Right renal pelvis (tissue), 4 donors: ENCODE measurements around the gene CDH13. TPM values are rescaled to one million over a fixed set of nuclear protein-coding genes. Genes with fewer than 3 reads are reported as not detected.

Experiments used
- DNase-seq, 4 donors: peaks; one replicate each; pipeline ENCODE4 v3.0.0-alpha.2; 2013; ENCODE audit warnings: low read depth in 4 of 4, low spot score in 3 of 4, missing footprints in 1 of 4
- polyA plus RNA-seq, 4 donors: library from polyadenylated mRNA; unstranded; fragments of 120-200 nt; gene quantifications; one replicate each; pipeline ENCODE4 v1.2.1, GENCODE V29; 2013; ENCODE audit not compliant: insufficient read length in 4 of 4

Gene CDH13
- polyA plus RNA-seq, 4 donors, result 10.1 to 16.5 (median 13.4) TPM

DNA sequence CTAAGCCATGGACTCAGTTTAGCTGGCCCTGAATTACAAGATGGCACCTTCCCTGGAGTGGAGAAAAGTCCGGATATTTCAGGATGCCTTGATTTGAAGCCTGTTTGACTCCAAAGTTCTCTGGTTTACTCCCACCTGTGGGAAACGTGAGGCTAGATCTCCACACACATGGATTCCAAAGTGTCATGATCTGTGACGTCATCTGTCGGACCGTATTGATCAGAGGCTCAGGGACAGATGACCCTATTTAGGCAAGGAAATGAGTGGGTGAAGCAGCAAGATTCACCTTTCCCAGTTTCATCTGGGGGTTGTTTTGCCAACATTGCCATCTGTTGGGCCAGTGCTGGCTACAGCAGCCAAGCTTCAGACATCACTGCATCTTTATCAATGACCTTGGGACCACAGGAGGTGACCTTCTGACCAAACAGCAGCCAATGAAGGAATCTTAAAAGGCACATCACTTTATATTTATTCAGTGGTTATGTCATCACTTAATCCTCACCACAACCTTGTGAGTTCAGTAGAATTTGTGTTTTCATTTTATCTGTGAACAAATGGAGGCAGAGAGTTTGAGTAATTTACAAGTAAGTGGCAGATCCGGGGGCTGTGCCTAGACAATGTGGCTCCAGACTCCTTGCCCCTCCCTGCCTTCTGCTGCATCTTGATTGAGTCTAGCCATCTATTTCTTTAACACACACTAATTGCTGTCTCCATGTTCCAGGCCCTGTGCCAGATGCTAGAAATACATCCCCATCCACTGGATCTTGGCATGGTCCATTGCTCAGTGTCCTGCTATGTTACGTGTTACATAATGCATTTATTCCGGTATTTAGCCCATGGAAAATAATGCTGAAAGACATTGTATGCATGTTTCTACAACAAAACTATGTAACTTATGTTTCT, 1.5 kb upstream of the CDH13 start:
- no peak for DNase-seq

DNA sequence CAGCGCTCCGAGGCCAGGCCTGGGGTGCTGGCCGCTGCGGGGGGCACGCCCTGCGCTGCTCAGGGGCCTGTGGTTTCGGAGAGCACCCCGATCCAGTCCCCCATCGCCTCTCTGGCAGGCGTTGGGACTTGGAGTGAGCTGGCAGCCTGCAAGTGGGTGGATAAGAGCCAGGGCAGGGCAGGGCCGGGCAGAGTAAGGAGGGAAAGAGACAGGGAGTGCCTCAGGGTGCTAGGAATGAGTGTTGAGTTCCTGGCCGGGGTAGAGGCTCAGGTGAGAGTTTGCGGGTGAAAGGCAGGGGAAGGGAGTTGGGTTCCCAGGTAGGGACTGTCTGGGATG, 1.3 kb downstream of the CDH13 start:
- DNase-seq, result no peak

GRCh38 chr16:82628711-82629110, 1.9 kb downstream of the CDH13 start:
- no peak for DNase-seq

DNA sequence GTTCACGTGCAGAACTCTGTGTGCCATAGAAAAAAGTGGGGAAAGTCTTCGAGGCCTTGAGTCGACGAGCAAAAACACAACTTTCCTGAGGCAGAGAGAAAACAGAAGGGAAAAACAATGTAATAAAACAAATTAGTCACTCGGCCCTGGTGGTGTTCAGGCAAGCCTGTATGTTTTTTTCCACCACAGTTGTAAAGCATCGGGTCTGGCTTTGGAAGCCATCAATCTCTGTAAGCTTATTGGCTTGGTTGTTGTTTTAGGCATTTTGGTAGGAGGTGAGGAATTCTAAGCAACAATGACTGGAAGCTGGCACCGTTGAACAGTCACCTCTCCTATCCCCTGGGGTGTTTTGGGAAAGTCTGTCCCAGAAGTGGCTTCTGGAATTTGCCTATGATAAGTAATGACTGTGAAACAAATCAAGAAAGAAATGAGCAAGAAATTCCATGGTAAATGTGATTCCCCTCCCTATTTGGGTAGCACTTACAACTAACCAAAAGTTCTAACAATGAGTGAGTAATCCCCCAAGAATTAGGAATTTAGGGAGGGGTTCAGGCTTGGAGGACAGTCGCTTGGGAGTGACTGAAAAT, 2.8 kb downstream of the CDH13 start:
- DNase-seq, result no peak

GRCh38 chr16:82630219-82630618, 3.5 kb downstream of the CDH13 start:
- DNase-seq, result no peak

- DNase-seq, result no peak
Observed at GRCh38 chr16:82630688-82631087, 3.9 kb downstream of the CDH13 start.

- no peak for DNase-seq
Observed at GRCh38 chr16:82631701-82632685, 5.2 kb downstream of the CDH13 start.

GRCh38 chr16:82633964-82634600, 7.3 kb downstream of the CDH13 start:
- DNase-seq, result no peak

DNA sequence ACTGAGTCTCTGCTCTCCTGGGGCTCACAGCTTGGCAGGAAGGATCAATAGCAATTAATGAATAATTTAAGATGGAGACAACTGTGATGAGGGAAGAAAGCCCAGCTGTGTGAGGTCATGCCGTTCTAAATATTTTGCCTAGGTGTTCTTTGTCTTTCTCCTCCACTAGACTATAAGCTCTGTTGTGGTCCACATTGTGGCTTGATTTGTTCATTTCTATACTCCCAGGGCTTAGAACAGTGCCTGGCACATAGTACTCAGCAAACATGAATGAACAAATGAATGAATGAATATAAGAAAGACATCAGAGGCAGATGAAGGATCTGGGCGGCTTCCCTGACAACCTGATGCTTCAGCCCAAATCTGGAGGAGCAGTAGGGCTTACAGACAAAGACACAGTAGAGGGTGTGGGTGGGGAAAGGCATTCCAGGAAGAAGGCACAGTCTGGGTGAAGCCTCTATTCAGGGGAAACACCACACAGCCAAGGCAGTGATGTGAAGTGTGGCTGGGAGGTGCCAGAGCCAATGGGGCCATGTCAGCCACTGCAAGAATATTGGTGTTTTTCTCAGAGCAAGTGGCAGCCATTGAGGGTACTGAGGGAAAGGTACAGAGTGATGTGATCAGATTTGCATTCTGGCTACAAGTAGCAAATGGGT, 8.3 kb downstream of the CDH13 start:
- no peak for DNase-seq

DNA sequence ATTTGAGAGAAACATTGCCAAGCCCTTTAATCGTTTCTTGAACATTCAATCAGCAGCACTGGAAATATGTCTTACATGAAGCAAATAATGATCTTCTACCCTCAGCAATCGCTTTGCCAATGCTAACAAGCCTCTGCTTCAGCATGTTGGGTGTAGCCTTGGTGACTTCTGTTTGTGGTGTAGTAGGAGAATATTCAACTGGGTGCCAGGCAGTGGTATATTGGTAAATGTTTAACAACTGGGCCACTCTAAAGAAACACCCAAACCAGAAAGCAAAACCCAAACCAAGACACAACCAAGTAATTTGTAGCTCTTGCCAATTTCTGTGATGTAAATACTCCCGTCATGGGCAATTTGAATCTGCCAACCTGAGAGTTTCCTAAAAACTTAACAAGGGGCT, 9.7 kb downstream of the CDH13 start:
- no peak for DNase-seq

GRCh38 chr16:82636958-82637357, 10.2 kb downstream of the CDH13 start:
- no peak for DNase-seq

DNA sequence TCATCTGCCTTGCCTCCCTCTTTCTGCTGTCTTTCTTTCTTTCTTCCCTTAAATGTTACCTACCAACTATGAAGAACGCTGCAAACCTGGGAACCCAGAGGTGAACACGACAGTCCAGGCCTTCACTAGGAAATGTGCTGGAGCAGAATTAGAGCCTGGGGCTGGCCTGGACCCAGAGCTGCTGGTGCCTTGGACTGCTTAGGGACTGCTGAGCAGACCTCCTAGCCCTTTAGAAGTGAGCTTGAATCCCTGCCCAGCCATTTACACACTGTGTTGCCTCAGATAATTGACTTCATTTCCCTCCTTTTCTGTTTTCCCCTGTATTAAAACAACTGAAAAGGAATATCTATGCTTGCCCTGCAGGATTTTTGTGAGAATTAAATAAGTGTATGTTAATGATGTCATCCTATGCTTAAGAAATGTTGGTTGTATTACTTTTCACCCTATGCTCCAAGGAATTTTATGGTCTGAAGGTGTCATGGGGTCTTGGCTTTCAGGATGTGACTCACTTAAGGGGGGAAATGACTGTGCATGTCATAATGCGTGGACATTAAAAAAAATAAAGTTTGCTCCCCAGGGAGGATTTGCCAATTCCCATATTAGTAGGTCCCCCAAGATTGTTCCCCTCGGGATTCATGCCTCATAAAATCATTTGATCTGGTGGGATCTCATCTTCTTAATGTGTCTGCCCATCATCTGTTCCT, 11.5 kb downstream of the CDH13 start:
- no peak for DNase-seq

DNA sequence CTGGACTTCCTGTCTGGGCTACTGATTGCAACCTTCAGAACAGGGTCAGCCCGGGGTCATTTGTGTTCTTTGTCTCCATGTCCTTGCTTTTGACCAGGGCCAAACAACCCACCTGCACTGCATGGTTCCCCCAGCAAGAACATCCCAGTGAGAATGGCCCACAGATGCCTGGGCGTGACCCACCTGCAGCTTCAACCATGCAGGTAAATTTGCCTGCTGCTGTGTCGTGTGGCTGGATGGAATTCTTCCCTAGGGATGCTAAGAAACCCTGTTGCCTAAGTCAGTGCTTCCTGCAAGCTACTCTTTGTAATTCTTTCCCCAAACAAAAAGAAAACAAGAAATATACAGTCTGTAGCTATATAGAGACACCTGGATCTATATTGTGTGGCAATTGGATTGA, 12.5 kb downstream of the CDH13 start:
- no peak for DNase-seq

DNA sequence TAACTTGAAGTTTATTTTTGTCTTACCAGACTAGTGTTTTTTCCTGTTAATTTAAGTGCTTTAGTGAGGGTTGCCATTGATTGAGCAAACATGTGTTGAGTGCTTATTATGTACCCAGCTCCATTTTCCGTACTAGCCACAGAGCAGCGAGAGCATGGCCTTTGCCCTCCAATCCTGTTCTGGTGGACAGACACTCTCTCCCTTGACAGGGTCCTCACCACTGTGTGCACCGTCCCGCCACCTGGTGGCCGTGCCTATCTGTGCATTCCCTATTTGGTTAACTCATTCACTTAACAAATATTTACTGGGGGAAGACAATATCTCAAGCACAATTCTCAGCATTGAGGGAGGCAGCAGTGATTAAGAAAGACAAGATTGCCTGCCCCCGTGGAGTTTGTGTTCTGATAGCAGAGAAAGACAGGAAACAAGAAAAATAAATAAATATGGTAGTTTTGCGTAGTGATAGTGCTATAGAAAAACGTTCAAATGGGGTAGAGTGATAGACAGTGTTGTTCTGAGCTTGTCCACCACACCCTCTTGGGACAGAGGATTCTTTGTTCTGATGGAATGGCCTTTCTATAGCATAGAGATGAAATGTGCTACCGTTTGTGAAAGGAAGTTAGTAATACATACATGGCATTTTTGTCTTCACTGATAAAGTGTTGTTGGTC, 13.0 kb downstream of the CDH13 start:
- no peak for DNase-seq

DNA sequence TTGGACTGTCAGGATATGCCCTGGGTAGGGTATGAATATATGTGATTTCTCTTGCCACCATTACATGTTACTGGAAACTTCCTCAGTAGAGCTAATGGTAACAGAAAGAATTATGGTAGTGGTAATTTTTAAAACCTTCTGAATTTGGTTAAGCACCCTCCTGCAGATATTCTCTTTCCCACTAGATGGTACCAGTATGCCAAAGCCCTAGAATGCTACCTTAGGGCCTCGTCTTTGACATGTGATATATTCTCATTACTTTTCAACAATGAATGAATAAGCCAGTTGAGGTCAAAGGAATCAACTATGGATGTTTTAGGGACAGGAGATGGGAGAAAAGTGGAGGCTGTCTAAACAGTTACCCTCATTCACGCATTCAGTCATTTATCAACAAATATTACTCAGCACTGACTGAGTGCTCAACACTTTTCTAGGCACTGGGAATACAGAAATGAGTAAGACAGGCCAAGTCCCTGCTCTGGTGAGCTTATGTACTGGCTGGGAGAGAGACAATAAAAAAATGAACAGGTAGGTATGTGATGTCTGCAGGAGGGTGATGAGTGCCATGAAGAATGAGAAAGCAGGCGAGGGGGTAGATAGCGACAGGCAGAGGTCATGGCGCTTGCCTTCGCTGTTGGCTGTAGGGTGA, 14.7 kb downstream of the CDH13 start:
- no peak for DNase-seq

DNA sequence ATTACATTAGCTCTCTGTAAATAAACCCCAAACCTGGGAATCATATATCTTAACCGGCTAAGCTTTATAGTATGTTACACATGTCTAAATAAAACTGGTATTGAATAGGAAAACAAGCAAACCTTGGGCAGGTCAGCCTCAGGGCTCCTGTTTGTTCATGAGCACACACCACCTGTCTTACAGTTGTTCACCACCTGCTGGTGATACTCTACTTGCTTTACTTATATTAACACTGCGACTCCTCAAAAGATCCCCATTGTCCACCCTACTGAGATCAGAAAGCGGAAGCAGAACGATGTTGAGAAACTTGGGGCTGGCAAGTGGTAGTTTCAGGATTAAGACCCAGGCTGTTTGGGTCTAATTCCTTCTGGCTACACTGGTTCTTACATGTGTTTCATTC, 16.4 kb downstream of the CDH13 start:
- no peak for DNase-seq

GRCh38 chr16:82643936-82644630, 17.3 kb downstream of the CDH13 start:
- no peak for DNase-seq

DNA sequence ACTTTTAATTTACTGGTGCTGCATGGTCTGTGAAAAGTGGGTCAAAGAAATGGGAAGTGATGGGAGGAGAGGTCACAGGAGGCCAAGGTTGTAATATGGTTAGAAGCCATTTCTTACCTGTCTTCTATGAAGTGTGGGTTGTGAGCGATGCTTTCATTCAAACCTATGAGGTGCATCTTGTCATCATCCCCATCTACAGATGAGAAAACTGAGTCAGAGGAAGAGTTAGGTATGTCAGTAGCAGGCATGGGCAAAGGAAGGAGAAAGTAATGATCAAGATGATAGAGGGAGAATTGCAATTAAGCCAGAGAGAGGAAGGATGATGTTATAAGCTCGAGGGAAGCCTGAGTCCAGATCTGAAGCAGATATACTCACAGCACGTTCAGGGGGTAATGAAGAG, 19.7 kb downstream of the CDH13 start:
- DNase-seq, result no peak
